Measurements from ENCODE around the gene GNAL. TPM values are rescaled to one million over a fixed set of nuclear protein-coding genes. Genes with fewer than 3 reads are reported as not detected.

The GNAL gene
- total and polyA plus RNA-seq, 7 donors = 0.46 to 25.1 (median 13.2) TPM

DNA sequence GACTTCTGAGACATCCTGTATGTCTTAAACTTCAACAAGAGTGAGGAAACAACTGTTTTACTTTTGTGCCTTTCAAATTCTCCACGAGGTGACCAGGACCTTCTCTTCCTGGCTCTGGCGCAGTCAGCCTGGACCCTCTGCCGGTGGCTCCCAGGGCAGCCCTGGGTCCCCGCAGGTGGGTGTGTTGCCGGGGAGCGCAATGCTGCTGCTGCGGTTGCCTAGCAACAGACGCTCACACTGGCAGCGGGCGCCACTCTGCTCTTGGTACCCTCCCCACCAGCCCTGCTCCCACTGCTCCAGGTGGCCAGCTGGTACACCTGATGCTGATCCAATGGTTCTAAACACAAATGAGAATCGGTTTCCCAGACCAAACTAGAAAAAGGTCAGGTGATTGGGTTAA, 58.7 kb downstream of the GNAL start:
- Histone ChIP-seq H3K9me3 (no peaks in the 10 kb centered on the region), H3K27ac (no peak overlapping the region), H3K4me3 (no peak overlapping the region), H3K4me1 (peaks cover 0 to 17% (median 15%) of the 10 kb centered on the region in 4 donors), H3K27me3 (peaks cover 0 to 46% (median 12%) of the 10 kb centered on the region in 3 donors), H3K36me3 (no peaks in the 10 kb centered on the region)
- DNase-seq = no peak
- WGBS, 2 donors = 21 to 27% methylated on average over 11 of the region's 11 CpGs
- no peak for TF ChIP-seq EP300 (IDR thresholded peaks at IDR 0.05)
- TF ChIP-seq POLR2A (IDR thresholded peaks at IDR 0.05) = no peak
- TF ChIP-seq, protein P1, sequence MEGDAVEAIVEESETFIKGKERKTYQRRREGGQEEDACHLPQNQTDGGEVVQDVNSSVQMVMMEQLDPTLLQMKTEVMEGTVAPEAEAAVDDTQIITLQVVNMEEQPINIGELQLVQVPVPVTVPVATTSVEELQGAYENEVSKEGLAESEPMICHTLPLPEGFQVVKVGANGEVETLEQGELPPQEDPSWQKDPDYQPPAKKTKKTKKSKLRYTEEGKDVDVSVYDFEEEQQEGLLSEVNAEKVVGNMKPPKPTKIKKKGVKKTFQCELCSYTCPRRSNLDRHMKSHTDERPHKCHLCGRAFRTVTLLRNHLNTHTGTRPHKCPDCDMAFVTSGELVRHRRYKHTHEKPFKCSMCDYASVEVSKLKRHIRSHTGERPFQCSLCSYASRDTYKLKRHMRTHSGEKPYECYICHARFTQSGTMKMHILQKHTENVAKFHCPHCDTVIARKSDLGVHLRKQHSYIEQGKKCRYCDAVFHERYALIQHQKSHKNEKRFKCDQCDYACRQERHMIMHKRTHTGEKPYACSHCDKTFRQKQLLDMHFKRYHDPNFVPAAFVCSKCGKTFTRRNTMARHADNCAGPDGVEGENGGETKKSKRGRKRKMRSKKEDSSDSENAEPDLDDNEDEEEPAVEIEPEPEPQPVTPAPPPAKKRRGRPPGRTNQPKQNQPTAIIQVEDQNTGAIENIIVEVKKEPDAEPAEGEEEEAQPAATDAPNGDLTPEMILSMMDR (IDR thresholded peaks at IDR 0.05) = no peak
- TF ChIP-seq POLR2AphosphoS5 (IDR thresholded peaks at IDR 0.05) = no peak
- intact Hi-C loops (cut with DNase I) = no loop called here

DNA sequence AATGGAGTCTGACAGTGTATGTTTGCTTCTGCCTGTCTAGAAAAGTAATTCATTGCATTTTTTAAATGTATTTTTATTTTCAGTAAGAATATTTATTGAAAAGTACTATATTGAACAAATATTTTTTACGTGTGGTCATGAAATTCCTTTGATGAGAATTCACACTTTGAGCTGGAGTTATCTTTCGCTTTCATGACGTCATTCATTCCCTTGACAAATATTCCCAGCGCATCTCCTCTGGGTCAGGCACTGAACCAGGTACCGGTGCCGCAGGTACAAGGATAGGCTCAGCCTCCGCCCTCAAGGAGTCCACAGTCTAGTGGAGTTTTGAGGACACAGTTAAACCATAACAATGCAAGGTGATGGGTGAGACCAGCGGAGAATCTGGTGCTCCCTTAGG, 60.2 kb downstream of the GNAL start:
- 90 to 95% methylated on average over 8 of the region's 8 CpGs for WGBS, 2 donors
- DNase-seq = no peak
- Histone ChIP-seq H3K36me3 (no peaks in the 10 kb centered on the region), H3K27me3 (peaks cover 0 to 46% (median 12%) of the 10 kb centered on the region in 3 donors), H3K4me3 (no peak overlapping the region), H3K4me1 (peaks cover 0 to 19% (median 15%) of the 10 kb centered on the region in 4 donors), H3K27ac (no peak overlapping the region), H3K9me3 (no peaks in the 10 kb centered on the region)
- TF ChIP-seq EP300 (IDR thresholded peaks at IDR 0.05) (no peak), POLR2A (IDR thresholded peaks at IDR 0.05) (no peak), POLR2AphosphoS5 (IDR thresholded peaks at IDR 0.05) (no peak)
- TF ChIP-seq, protein P1 (IDR thresholded peaks at IDR 0.05) = no peak
- intact Hi-C loops (cut with DNase I) = no loop called here

DNA sequence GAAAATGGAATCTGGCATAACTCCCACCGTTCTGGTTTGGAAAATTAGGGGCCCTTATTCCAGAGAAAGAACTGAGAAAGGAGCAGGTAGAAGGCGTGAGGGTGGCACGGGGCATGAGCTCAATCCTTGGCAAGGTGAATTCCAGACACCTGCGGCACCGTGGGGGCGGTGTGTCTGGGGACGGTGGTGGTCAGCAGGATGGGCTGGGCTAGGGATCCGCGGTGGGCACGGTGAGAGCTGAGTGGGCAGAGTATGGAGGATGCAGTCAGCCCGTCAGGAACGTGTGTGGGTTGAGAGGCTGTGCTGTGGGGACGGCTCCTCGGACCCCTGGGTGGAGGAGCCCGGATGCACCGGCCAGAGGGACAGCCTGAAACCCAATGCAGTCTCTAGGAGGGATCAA, 61.1 kb downstream of the GNAL start:
- Histone ChIP-seq H3K4me1 (peaks cover 0 to 19% (median 15%) of the 10 kb centered on the region in 4 donors), H3K27ac (no peak overlapping the region), H3K4me3 (no peak overlapping the region), H3K27me3 (peaks cover 0 to 46% (median 12%) of the 10 kb centered on the region in 3 donors), H3K9me3 (no peaks in the 10 kb centered on the region), H3K36me3 (no peaks in the 10 kb centered on the region)
- intact Hi-C loops (cut with DNase I) = no loop called here
- TF ChIP-seq, protein P1 (IDR thresholded peaks at IDR 0.05) = no peak
- TF ChIP-seq POLR2AphosphoS5 (IDR thresholded peaks at IDR 0.05) = no peak
- TF ChIP-seq POLR2A (IDR thresholded peaks at IDR 0.05) = no peak
- TF ChIP-seq EP300 (IDR thresholded peaks at IDR 0.05) = no peak
- WGBS, 2 donors = 89 to 92% methylated on average over 16 of the region's 16 CpGs
- no peak for DNase-seq

DNA sequence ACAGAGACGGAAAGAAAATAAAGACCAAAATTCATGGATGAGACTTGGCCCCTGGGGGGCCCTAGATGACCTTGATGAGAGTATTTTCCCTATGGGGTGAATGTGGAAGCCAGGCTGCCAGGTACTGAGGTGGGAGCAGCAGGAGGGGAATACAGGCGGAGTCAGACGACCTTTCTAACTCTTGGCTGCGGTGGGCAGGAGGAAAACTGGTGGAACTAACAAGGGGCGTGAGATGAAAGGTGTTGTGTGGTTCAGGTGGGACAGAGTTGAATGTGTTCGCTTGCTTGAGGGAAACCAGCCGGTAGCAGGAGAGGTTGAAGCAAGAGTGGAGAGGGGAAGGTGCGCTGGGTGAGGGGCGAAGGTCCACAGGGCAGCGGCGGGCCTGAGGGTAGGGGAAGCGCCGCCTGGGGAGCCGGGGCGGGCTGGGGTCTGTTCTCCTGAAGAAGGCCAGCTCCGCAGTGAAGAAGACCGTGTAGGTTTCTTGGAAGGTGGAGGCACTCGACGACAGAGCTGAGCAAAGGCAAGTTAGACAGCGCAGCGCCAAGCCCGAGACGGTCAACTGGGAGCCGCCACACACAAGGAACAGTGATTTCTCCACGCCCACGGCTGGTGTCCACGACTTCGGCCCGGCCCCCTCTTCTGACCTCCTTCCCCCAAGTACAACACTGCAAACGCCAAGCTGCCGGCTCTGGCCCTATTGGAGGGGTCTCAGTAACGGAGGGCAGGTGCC, 61.7 kb downstream of the GNAL start:
- Histone ChIP-seq H3K27me3 (peaks cover 0 to 46% (median 12%) of the 10 kb centered on the region in 3 donors), H3K4me1 (peaks cover 0 to 19% (median 15%) of the 10 kb centered on the region in 4 donors), H3K36me3 (no peaks in the 10 kb centered on the region), H3K4me3 (no peak overlapping the region), H3K9me3 (no peaks in the 10 kb centered on the region), H3K27ac (no peak overlapping the region)
- TF ChIP-seq POLR2A (IDR thresholded peaks at IDR 0.05) = no peak
- TF ChIP-seq POLR2AphosphoS5 (IDR thresholded peaks at IDR 0.05) = no peak
- TF ChIP-seq EP300 (IDR thresholded peaks at IDR 0.05) = no peak
- TF ChIP-seq, protein P1 (IDR thresholded peaks at IDR 0.05) = no peak
- WGBS, 2 donors = 84 to 86% methylated on average over 32 of the region's 32 CpGs
- no peak for DNase-seq
- intact Hi-C loops (cut with DNase I) = no loop called here

Data from sigmoid colon (tissue), 7 donors.